ENCODE results near the gene EPB41L4A. TPM values are rescaled to one million over a fixed set of nuclear protein-coding genes. Genes with fewer than 3 reads are reported as not detected.

EPB41L4A gene
- total RNA-seq, 1 donor from 2014 or later, result 27.2 TPM

GRCh38 chr5:112385969-112386368, 33.1 kb downstream of the EPB41L4A start:
- no peak for DNase-seq (ENCODE audit: extremely low spot score, unreplicated experiment)
- TF ChIP-seq CTCF (conservative IDR thresholded peaks at IDR 0.05), result no peak
- Mint-ChIP-seq H3K36me3 (no peaks in the 10 kb centered on the region), H3K4me3 (no peak overlapping the region), H3K9me3 (no peaks in the 10 kb centered on the region), H3K27ac (no peak overlapping the region), H3K27me3 (no peaks in the 10 kb centered on the region), H3K4me1 (ENCODE audit: unreplicated experiment) (peaks cover 13% of the 10 kb centered on the region)

GRCh38 chr5:112385566-112385965, 33.5 kb downstream of the EPB41L4A start:
- Mint-ChIP-seq H3K4me1 (ENCODE audit: unreplicated experiment) (peaks cover 17% of the 10 kb centered on the region), H3K27ac (no peak overlapping the region), H3K9me3 (no peaks in the 10 kb centered on the region), H3K27me3 (no peaks in the 10 kb centered on the region), H3K4me3 (no peak overlapping the region), H3K36me3 (no peaks in the 10 kb centered on the region)
- DNase-seq (ENCODE audit: extremely low spot score, unreplicated experiment), result no peak
- TF ChIP-seq CTCF (conservative IDR thresholded peaks at IDR 0.05), result no peak

- no peaks in the 10 kb centered on the region for H3K27me3 Mint-ChIP-seq
- H3K9me3 Mint-ChIP-seq, result no peaks in the 10 kb centered on the region
- peaks cover 14% of the 10 kb centered on the region for H3K4me1 Mint-ChIP-seq (ENCODE audit: unreplicated experiment)
- H3K4me3 Mint-ChIP-seq, result no peak overlapping the region
- DNase-seq (ENCODE audit: extremely low spot score, unreplicated experiment), result no peak
- H3K36me3 Mint-ChIP-seq, result no peaks in the 10 kb centered on the region
- H3K27ac Mint-ChIP-seq, result no peak overlapping the region
- TF ChIP-seq CTCF (conservative IDR thresholded peaks at IDR 0.05), result no peak
Measured at GRCh38 chr5:112384523-112384922, 34.6 kb downstream of the EPB41L4A start.

GRCh38 chr5:112382886-112383285, 36.2 kb downstream of the EPB41L4A start:
- Mint-ChIP-seq H3K4me3 (no peak overlapping the region), H3K4me1 (ENCODE audit: unreplicated experiment) (peaks cover 13% of the 10 kb centered on the region), H3K36me3 (no peaks in the 10 kb centered on the region), H3K9me3 (no peaks in the 10 kb centered on the region), H3K27ac (no peak overlapping the region), H3K27me3 (no peaks in the 10 kb centered on the region)
- TF ChIP-seq CTCF (conservative IDR thresholded peaks at IDR 0.05), result no peak
- DNase-seq (ENCODE audit: extremely low spot score, unreplicated experiment), result no peak

- no peak for DNase-seq (ENCODE audit: extremely low spot score, unreplicated experiment)
- no peak for TF ChIP-seq CTCF (conservative IDR thresholded peaks at IDR 0.05)
- Mint-ChIP-seq H3K4me3 (no peak overlapping the region), H3K27ac (no peak overlapping the region), H3K36me3 (peaks cover 3% of the 10 kb centered on the region), H3K27me3 (no peaks in the 10 kb centered on the region), H3K9me3 (no peaks in the 10 kb centered on the region), H3K4me1 (ENCODE audit: unreplicated experiment) (peaks cover 11% of the 10 kb centered on the region)
Measured at GRCh38 chr5:112381521-112381920, 37.6 kb downstream of the EPB41L4A start.

All from type B pancreatic cell (in vitro differentiated cells).